Measurements from ENCODE around the gene ABI1.
"Not testable (repeated sequence)": the region's sequence is repeated elsewhere in the genome, so short reads cannot be mapped to it uniquely, and the experiment has no call there.

ABI1 gene

GRCh38 chr10:26860443-26861204 is at the start of gene ABI1:
Gene ABI1, minus strand, starts transcription at chr10:26860958. Its CDS starts 95 bp downstream, at chr10:26860863.
- DNase-seq, result peak; percentile 92

- no peak for DNase-seq
These were observed 49.0 kb upstream of the ABI1 start for GRCh38 chr10:26909753-26910152.

- DNase-seq, result not testable (repeated sequence)
These were observed 44.6 kb upstream of the ABI1 start for GRCh38 chr10:26905253-26905781.

- no peak for DNase-seq
These were observed 42.9 kb upstream of the ABI1 start for GRCh38 chr10:26903431-26904217.

DNA sequence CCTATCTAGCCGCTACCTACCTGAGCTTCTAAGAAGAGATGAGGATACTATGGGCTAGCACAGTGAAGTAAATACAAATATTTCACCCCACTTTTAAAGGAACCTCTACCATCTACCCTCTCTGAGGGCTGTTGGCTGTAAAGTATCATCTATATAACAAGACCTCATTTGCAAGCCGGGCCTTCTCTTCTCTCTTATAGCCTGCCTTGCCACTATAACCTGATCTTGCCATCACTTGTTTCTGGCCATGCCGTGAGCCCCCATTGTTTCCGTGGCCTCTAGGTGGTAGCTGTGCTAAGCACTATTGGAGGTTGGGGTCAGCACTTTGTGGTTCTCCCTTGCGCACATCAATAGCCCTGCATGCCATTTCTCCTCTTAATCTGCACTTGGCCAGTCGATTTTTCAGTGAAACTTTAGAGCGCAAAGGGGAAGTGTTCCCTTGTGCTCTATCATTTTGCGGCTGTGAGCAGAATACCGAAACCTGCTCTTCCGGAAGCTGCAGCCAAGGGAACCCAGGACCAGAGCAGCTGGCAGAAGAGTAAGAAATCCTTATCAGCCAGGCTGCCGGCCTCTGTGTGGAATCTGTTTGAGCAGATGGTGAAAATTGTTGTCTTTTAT is 31.7 kb upstream of the ABI1 start:
- not testable (repeated sequence) for DNase-seq

DNA sequence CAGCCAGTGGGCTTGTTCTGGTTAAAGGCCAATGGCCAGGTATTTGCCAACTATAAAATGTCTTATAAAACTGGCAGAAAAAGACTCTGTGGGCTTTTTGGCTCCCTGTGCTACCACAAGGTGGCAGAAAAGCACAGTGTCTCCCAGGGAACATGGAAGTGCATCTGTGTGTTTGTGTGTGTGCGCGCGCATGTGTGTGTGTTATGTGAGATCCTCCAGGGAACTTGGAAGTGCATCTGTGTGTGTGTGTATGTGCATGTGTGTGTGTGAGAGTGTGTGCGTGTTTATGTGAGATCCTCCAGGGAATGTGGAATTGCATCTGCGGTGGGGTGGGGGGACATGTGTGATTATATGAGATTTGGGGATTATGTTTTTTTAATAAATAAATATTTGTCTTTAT is 30.2 kb upstream of the ABI1 start:
- DNase-seq, result no peak

GRCh38 chr10:26887611-26888215 is 27.0 kb upstream of the ABI1 start:
- no peak for DNase-seq

DNA sequence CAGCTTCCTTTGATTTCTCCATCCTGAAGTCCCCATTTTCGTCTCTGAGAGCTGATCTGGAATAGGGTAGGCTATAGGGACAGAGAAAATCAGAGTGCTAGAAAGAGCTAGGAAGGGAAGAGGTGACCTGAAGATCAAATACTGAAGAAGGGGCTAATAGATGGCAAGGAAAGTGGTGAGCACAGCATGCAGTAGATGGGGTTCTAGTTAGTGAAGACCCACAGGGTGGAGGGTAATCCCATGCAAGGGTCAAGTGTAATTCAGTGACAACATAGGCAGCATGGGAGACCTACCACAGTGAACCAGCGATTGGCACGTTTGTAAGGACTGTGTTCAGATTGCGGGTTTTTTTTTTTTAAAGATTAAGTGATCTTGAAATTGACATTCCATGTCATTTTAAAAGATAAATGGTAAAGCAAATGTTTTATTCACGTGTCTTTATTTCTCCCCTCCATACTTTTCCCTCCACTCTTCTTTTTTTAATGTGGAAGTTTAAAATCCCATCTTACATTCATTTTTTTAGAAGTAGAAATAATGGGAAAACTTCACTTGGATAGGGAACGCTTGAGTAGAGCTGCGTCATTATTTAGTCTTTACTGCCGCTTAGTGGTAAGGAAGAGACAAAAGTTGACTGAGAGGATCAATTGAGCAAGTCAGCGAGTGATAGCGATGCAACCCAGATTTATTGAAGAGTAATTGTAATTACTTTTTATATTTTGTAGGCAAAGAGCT is 21.0 kb upstream of the ABI1 start:
- no peak for DNase-seq

DNA sequence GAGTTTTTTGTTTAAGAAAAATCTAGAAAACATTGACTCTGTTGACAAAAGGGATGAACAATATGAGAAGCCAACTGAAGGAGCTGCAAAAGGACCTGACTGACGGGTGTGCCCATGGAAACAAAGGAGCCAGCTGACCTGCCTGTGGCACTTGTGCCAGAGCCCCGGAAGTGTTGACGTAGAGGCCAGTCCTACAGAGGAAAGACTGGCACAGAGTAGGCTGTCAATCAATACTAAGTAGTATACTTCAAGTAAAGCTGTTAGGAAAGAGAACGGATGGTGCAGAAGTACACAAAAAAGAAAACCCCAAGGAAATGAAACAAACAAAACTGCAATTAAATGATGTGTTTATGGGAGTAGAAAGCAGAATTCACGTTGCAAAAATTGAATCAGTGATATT is 19.0 kb upstream of the ABI1 start:
- DNase-seq, result no peak

DNA sequence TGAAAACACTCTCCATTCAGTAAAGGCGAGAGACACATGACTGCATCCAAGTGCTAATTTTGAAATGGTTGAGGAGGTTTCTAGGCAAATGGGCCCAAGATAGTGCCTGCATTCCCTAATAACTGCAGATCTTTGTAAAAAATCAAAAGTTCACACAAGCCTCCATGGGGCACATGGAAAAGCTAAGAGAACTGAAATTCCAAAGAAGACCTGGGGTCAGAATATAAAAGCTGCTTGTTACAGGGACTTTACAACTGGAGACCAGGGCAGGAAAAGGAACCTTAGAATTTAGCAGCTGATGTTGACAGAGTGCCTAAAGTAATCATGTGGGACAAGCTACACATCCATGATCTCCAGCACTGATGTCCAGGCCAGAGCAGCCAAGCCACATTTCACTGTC is 10.0 kb upstream of the ABI1 start:
- DNase-seq, result no peak

DNA sequence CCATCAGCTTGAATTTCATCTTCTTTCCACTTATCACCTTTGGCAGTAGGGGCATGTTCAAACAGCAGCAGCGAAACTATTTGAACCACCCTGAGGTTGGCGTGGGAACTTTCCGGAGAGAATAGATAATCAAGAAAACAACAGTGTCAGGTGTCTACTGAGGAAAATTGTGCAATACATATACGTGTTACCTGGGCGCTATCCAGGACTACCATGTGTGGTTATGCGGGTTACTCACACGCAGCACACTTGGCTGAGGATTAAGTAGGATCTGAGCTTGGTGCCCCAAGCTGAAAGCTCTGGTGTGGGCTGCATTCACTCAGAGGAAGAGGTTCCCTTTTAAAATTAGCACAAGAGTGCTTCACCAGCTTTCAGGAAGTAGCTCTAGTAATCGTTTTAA is 8.8 kb upstream of the ABI1 start:
- no peak for DNase-seq

DNA sequence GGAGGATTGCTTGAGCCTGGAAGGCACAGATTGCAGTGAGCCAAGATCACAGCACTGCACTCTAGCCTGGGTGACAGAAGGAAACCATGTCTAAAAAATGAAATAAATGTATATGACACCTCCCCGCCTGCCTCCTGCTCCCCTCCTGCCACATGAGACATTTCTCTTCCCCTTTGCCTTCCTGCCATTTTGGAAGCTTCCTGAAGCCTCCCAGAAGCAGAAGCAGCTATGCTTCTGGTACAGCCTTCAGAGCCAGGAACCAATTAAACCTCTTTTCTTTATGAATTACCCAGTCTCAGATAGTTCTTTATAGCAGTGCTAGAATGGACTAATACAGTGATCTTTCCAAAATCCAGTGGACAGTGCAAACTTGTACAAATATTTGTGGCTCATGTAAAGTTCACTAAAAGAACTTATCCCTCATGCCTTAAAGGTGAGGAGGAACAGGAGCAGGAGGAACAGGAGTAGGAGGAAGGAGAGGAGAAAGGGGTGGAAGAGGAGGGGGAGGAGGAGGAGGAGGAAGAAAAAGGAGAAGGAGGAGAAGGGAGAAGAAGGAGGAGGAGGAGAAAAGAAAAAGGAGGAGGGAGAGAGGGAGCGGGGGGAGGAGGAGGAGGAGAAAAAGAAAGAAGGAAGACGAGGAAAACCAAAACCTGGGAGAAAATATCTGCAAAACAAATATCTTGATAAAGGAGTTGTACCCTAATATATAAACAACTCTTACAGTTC is 2.8 kb upstream of the ABI1 start:
- DNase-seq, result no peak

DNA sequence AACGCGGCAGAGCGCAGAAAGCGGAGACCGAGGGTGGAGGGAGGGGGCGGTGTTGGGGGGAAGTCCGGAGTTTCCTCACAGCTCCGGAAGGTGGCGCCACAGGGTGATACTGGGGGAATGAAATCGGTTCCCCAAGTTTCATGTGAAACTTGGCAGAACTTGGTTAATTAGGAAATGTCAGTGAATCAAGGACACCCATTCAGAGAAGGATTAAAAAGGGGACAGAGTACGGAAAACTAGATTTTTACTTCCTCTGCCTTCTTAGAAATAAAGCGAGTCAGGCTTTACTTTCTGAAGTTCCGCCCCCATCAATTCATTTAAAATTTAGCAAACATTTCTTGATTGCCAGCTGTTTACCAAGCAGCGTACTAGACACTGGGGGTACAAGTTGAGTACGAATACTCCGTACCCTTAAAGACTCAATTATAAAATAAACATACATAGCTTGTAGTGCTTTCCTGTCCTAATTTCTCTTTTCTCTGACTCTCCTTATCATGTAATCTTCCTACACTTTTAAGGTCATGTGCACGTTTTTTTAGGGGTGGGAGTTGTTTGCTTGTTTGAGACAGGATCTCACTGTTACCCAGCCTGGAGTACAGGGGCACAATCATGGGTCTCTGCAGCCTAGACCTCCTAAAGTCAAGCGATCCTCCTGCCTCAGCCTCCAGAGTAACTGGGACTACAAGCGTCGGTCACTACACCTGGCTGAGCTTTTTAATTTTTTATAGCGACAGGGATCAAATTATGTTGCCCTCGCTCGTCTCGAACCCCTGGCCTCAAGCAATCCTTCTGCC is 644 bp upstream of the ABI1 start:
- DNase-seq, result no peak

- no peak for DNase-seq
These were observed 686 bp downstream of the ABI1 start for GRCh38 chr10:26860102-26860442.

GRCh38 chr10:26859241-26860101 is 1.3 kb downstream of the ABI1 start:
- no peak for DNase-seq

DNA sequence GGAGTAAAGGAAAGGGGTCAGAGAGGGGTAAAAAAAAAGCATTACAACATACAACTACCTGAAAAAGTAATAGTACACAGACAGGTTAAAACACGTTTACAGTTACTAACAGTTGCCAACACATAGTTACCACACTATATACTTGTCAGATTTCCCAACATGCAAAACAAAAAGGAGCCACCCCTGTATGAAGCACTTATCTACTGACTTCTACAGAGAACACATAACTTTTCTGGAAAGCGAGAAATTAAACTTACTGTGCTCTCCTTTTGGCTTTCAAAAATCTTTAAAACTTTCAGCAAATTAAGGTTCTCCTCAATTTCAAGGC is 2.1 kb downstream of the ABI1 start:
- DNase-seq, result no peak

DNA sequence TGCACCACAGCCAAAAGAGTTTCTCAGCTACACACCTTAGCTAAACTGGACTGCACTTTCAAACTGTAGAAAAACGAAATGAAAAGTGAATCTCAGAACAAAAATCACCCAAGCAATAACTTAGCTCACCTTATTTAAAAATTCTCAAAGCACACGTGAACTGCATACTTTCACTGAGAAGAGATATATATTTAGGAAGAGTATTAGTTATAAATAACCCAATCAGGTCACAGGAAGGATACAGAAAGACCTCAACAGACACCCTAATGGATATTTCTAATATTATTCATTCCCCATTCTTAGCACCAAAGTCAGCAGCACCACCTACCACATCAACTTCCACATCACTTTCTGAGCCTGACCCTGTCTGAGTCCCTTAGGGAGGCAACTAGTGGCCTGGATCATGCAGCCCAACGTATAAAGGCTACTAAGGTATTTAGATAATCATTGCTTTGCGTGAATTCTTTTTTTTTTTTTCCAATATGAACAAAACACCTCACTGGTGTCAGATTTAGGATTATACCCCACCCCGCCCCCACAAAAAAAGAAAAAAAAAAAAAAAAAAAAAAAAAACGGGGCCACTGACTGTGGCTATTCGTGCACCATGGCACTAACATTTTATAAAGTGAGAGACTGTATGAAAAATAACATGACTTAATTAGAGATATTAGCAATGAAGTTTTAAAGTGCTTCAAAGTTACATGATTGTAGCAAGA is 2.6 kb downstream of the ABI1 start:
- DNase-seq, result no peak

- DNase-seq, result not testable (repeated sequence)
These were observed 3.2 kb downstream of the ABI1 start for GRCh38 chr10:26857553-26857952.

DNA sequence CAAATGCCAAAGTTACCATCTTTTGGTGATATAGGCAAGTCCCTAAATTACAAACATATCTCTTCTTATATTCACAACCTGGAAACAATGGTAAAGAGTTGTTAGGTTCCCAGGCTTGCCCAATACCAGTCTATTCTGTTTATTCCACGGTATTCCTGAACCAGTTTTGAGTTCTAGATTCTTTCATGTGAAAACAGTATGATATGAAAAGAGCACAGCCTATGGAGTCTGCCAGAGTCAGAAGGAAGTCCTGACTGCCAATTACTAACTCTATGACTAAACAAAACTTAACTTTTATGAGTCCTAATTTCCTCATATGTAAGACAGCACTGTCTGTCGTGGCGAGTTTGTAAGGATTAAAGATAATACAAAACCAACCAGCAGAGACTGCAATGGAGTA is 5.6 kb downstream of the ABI1 start:
- no peak for DNase-seq

GRCh38 chr10:26854524-26854923 is 6.2 kb downstream of the ABI1 start:
- no peak for DNase-seq
